H1 (cell line): ENCODE data around the gene MCHR2. TPM values are rescaled to one million over a fixed set of nuclear protein-coding genes. Genes with fewer than 3 reads are reported as not detected.

ENCODE experiments used
- CTCF ChIA-PET: fragments of 300-600 bp; sonication (Branson Sonifier 250); formaldehyde crosslinking; loops from one replicate; lab custom pipeline; 2021; ENCODE audit not compliant: partially characterized antibody; lab: Charles Lee
- POLR2A ChIA-PET: fragments of 300-600 bp; sonication (Branson Sonifier 250); formaldehyde crosslinking; loops from one replicate; lab custom pipeline; 2021; ENCODE audit warnings: inconsistent platforms; ENCODE audit not compliant: partially characterized antibody; lab: Charles Lee
- DNase-seq, 2 experiments: peaks; one replicate each; pipeline versions ENCODE4 v3.0.0 to v3.0.0-alpha.2; 2010 to 2022; ENCODE audit warnings: low spot score in 2 of 2, low read depth in 1 of 2, mixed read lengths in 1 of 2
- FAIRE-seq: peaks from 2 replicates; lab custom pipeline; 2011; peaks lifted over from hg19 to GRCh38; lab: Jason Lieb, UNC
- H2AFZ ChIP-seq: 2 replicates; pipeline ENCODE4 v1.8.1; 2012; ENCODE audit warnings: low read length, inconsistent platforms
- H2AK5ac ChIP-seq: 2 replicates; pipeline ENCODE4 v1.6.1; 2013; ENCODE audit warnings: low read depth, low read length
- H2BK120ac ChIP-seq: replicated peaks from 2 replicates; pipeline ENCODE3; 2013; ENCODE audit warnings: low read depth, low read length, inconsistent platforms
- H2BK12ac ChIP-seq: 2 replicates; pipeline ENCODE4 v1.6.1; 2013; ENCODE audit warnings: low read depth, low read length
- H2BK15ac ChIP-seq: 2 replicates; pipeline ENCODE4 v1.6.1; 2013; ENCODE audit warnings: low read length
- H2BK20ac ChIP-seq: 2 replicates; pipeline ENCODE4 v1.6.1; 2013; ENCODE audit warnings: low read length
- H2BK5ac ChIP-seq: 2 replicates; pipeline ENCODE4 v1.6.1; 2013; ENCODE audit warnings: low read depth, low read length
- H3K14ac ChIP-seq: 2 replicates; pipeline ENCODE4 v1.6.1; 2013; ENCODE audit warnings: inconsistent platforms; ENCODE audit not compliant: insufficient read length
- H3K18ac ChIP-seq: 2 replicates; pipeline ENCODE4 v1.6.1; 2013; ENCODE audit warnings: low read length; ENCODE audit errors: extremely low read depth
- H3K23ac ChIP-seq: 2 replicates; pipeline ENCODE4 v1.6.1; 2013; ENCODE audit warnings: inconsistent platforms; ENCODE audit not compliant: insufficient read length
- H3K23me2 ChIP-seq: 2 replicates; pipeline ENCODE4 v1.6.1; 2013; ENCODE audit warnings: low read depth, low read length
- H3K27ac ChIP-seq: 2 replicates; pipeline ENCODE4 v1.6.1; 2011; ENCODE audit warnings: low read depth, low read length, inconsistent platforms
- H3K27me3 ChIP-seq, 4 experiments: replicated peaks in 1 of 4; 1 replicate in 1 of 4; 2 replicates in 3 of 4; pipeline versions ENCODE4 v1.6.1 to v1.8.1; 2011 to 2013; ENCODE audit warnings: low read length in 3 of 4, mild to moderate bottlenecking in 3 of 4, inconsistent platforms in 2 of 4, mixed read lengths in 2 of 4, moderate library complexity in 1 of 4; ENCODE audit not compliant: control insufficient read depth in 3 of 4, insufficient read depth in 3 of 4; ENCODE audit errors: extremely low read depth in 1 of 4
- H3K36me3 ChIP-seq, 4 experiments: 2 replicates each; pipeline versions ENCODE4 v1.6.1 to v1.8.1; 2011 to 2013; ENCODE audit warnings: mild to moderate bottlenecking in 4 of 4, low read length in 3 of 4, moderate library complexity in 2 of 4, control low read depth in 1 of 4, inconsistent platforms in 1 of 4; ENCODE audit not compliant: insufficient read depth in 4 of 4, control insufficient read depth in 2 of 4
- H3K4ac ChIP-seq: replicated peaks from 2 replicates; pipeline ENCODE3; 2013; ENCODE audit warnings: low read length, low read depth, mixed read lengths, inconsistent platforms; ENCODE audit not compliant: insufficient read length
- H3K4me1 ChIP-seq, 4 experiments: replicated peaks in 1 of 4; 1 replicate in 1 of 4; 2 replicates in 3 of 4; pipeline versions ENCODE4 v1.6.1 to v1.8.1; 2011 to 2013; ENCODE audit warnings: low read length in 3 of 4, inconsistent platforms in 2 of 4, mixed read lengths in 1 of 4; ENCODE audit not compliant: insufficient read depth in 4 of 4, control insufficient read depth in 3 of 4
- H3K4me2 ChIP-seq, 2 experiments: 2 replicates each; pipeline versions ENCODE4 v1.6.1 to v1.8.1; 2011 to 2013; ENCODE audit warnings: low read depth in 2 of 2, low read length in 2 of 2, control low read depth in 1 of 2, inconsistent platforms in 1 of 2, mild to moderate bottlenecking in 1 of 2; ENCODE audit not compliant: insufficient read depth in 1 of 2
- H3K4me3 ChIP-seq, 4 experiments: fragments of 200-600, 300-600 bp in 1 of 4; sonication (generic), shearing (Covaris generic), sonication (Bioruptor Twin) in 1 of 4; 2 replicates each; pipeline versions ENCODE4 v1.5.1 to v1.8.1; 2011 to 2016; ENCODE audit warnings: low read length in 4 of 4, low read depth in 3 of 4, control low read depth in 2 of 4, inconsistent platforms in 2 of 4, mild to moderate bottlenecking in 2 of 4, mixed read lengths in 1 of 4, moderate library complexity in 1 of 4; ENCODE audit not compliant: insufficient read depth in 2 of 4; ENCODE audit errors: extremely low read depth in 1 of 4
- H3K56ac ChIP-seq: replicated peaks from 2 replicates; pipeline ENCODE3; 2013; ENCODE audit warnings: low read depth, mild to moderate bottlenecking, mixed read lengths, low read length, inconsistent platforms; ENCODE audit not compliant: insufficient read length
- H3K79me1 ChIP-seq: 2 replicates; pipeline ENCODE4 v1.6.1; 2013; ENCODE audit warnings: low read depth, low read length, control low read depth
- H3K79me2 ChIP-seq, 2 experiments: 2 replicates each; pipeline versions ENCODE4 v1.6.1 to v1.8.1; 2012 to 2013; ENCODE audit warnings: low read length in 2 of 2, mild to moderate bottlenecking in 2 of 2, inconsistent platforms in 1 of 2; ENCODE audit not compliant: insufficient read depth in 2 of 2, control insufficient read depth in 1 of 2
- H3K9ac ChIP-seq, 4 experiments: replicated peaks in 1 of 4; 1 replicate in 1 of 4; 2 replicates in 3 of 4; pipeline versions ENCODE4 v1.6.1 to v1.8.1; 2011 to 2013; ENCODE audit warnings: low read depth in 3 of 4, low read length in 3 of 4, control low read depth in 2 of 4, mild to moderate bottlenecking in 2 of 4, moderate library complexity in 2 of 4, inconsistent platforms in 1 of 4; ENCODE audit errors: extremely low read depth in 1 of 4
- H3K9me3 ChIP-seq, 2 experiments: 2 replicates each; pipeline versions ENCODE4 v1.6.1 to v1.8.1; 2012 to 2013; ENCODE audit warnings: mild to moderate bottlenecking in 2 of 2, moderate library complexity in 2 of 2, control low read depth in 1 of 2, inconsistent platforms in 1 of 2, low read depth in 1 of 2, low read length in 1 of 2, mixed read lengths in 1 of 2; ENCODE audit not compliant: insufficient read depth in 2 of 2
- H4K20me1 ChIP-seq, 2 experiments: replicated peaks in 1 of 2; 2 replicates each; pipeline versions ENCODE3 to v1.8.1; 2011 to 2013; ENCODE audit warnings: inconsistent platforms in 2 of 2, low read length in 2 of 2, mild to moderate bottlenecking in 1 of 2; ENCODE audit not compliant: insufficient read depth in 2 of 2, control insufficient read depth in 1 of 2
- H4K5ac ChIP-seq: 2 replicates; pipeline ENCODE4 v1.6.1; 2013; ENCODE audit warnings: low read length, low read depth, mixed read lengths, inconsistent platforms; ENCODE audit not compliant: insufficient read length
- H4K8ac ChIP-seq: 2 replicates; pipeline ENCODE4 v1.8.0; 2013; ENCODE audit warnings: mild to moderate bottlenecking, moderate library complexity, low read length, inconsistent platforms; ENCODE audit not compliant: insufficient read depth; ENCODE audit errors: extremely low read depth
- H4K91ac ChIP-seq: replicated peaks from 2 replicates; pipeline ENCODE3; 2013; ENCODE audit warnings: low read length, mixed read lengths, inconsistent platforms; ENCODE audit not compliant: insufficient read length
- BCL11A ChIP-seq, 2 experiments: IDR thresholded peaks; one replicate each; pipeline ENCODE4 v1.6.1; 2011; ENCODE audit warnings: low read depth in 2 of 2, low read length in 2 of 2, mild to moderate bottlenecking in 2 of 2
- EGR1 ChIP-seq: IDR thresholded peaks from 2 replicates; pipeline ENCODE4 v1.6.1; 2011; ENCODE audit warnings: low read depth, low read length, borderline replicate concordance
- WGBS, 2 experiments: shearing (Covaris generic) in 1 of 2; methylation state at CpG; one replicate each; pipeline versions ENCODE4 v1.1.6 to v1.1.7; 2013 to 2015; ENCODE audit warnings: low lambda C conversion rate in 2 of 2, mixed read lengths in 2 of 2, inconsistent platforms in 1 of 2, low coverage in 1 of 2, missing lambda C conversion rate in 1 of 2; ENCODE audit not compliant: insufficient replicate concordance in 2 of 2, insufficient coverage in 1 of 2, insufficient read length in 1 of 2; ENCODE audit errors: extremely low coverage in 1 of 2, missing lambda C conversion rate in 1 of 2; 5-methylcytosine and 5-hydroxymethylcytosine counted together
- polyA plus RNA-seq, 7 experiments: library from polyadenylated mRNA; depleted of rRNA in 3 of 7; stranded (reverse) in 5 of 7; unstranded in 2 of 7; fragments of >200 nt in 5 of 7; fragments of 200-250 nt in 2 of 7; gene quantifications; 1 replicate in 5 of 7; 2 replicates in 1 of 7; 4 replicates in 1 of 7; pipeline versions ENCODE4 v1.2.1 to v1.2.3, GENCODE V29; 2011 to 2013; ENCODE audit warnings: missing spikeins in 2 of 7, mixed read lengths in 2 of 7
- total RNA-seq: library from RNA; stranded (reverse); fragmentation: NEBNext Ultra II Directional; extraction: Animal tissue kit (Norgen Biotek cat#: 25700); gene quantifications from 2 replicates; pipeline ENCODE4 v1.2.1, GENCODE V29; 2021

Gene MCHR2
- total and polyA plus RNA-seq, 2 of the 8 experiments (the other 6 are each of a cell fraction or from before 2014, with no cell fraction given), result not detected

DNA sequence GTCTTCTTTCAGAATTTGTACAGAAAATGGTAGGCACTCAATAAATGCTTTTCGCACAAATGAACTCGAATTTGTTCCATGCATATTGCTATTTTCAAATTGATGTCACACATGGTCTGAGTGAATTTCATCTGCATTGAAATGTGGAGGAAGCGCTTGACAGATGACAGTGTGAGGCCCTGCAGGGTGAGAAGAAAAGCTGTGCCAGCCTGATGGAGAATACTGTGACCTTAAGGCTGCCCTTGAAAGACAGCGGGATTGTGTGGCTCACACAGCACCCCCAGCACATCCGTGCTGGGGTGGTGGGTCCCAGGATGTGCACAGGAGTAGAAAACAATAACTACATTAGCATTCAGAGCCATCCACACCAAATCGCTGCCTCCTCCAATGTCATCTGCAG, 14.8 kb upstream of the MCHR2 start:
- no peaks in the 10 kb centered on the region for H3K36me3 ChIP-seq
- no peak for DNase-seq
- H2BK20ac ChIP-seq, result no peak overlapping the region
- WGBS, 2 experiments, result 86% methylated on average over 6 of the region's 6 CpGs; no CpG with 5 or more reads in 1 of the 2 experiments
- no peaks in the 10 kb centered on the region for H3K79me1 ChIP-seq
- no peaks in the 10 kb centered on the region for H3K79me2 ChIP-seq
- H2AK5ac ChIP-seq, result no peak overlapping the region
- no peak overlapping the region for H3K56ac ChIP-seq
- H2AFZ ChIP-seq, result no peak overlapping the region
- H3K4ac ChIP-seq, result no peak overlapping the region
- H4K91ac ChIP-seq, result no peak overlapping the region
- no peak overlapping the region for H3K18ac ChIP-seq
- H3K4me2 ChIP-seq, result no peak overlapping the region
- no peaks in the 10 kb centered on the region for H3K23me2 ChIP-seq
- no peak overlapping the region for H3K9ac ChIP-seq
- no peaks in the 10 kb centered on the region for H4K20me1 ChIP-seq
- H2BK12ac ChIP-seq, result no peak overlapping the region
- no peak overlapping the region for H3K23ac ChIP-seq
- H2BK15ac ChIP-seq, result no peak overlapping the region
- POLR2A ChIA-PET, result no interaction called here
- no peak overlapping the region for H3K14ac ChIP-seq
- 0 out of 7 replicates have a peak, but pooled peaks cover 0 to 2% (median 0%) of the 10 kb centered on the region in 4 experiments for H3K4me1 ChIP-seq
- no peak overlapping the region for H3K27ac ChIP-seq
- H4K8ac ChIP-seq, result no peak overlapping the region
- no peak overlapping the region for H2BK5ac ChIP-seq
- H3K4me3 ChIP-seq, result no peak overlapping the region
- FAIRE-seq, result no peak
- H2BK120ac ChIP-seq, result no peak overlapping the region
- no peaks in the 10 kb centered on the region for H3K27me3 ChIP-seq
- H3K9me3 ChIP-seq, result no peaks in the 10 kb centered on the region
- H4K5ac ChIP-seq, result no peak overlapping the region
- CTCF ChIA-PET, result no interaction called here
- no peak for TF ChIP-seq EGR1
- no peak for TF ChIP-seq BCL11A (IDR thresholded peaks at IDR 0.05; ENCODE audit: low read depth in 2 of 2, low read length in 2 of 2)
